NB4 (cell line): ENCODE results near the gene ZBTB20.

Experiments
- DNase-seq: peaks from one replicate; pipeline ENCODE4 v3.0.0; 2010; ENCODE audit warnings: low read depth
- H3K4me3 ChIP-seq: one replicate; pipeline ENCODE4 v1.5.1; 2011; ENCODE audit warnings: mild to moderate bottlenecking, low read depth, low read length, moderate library complexity
- CTCF ChIP-seq: IDR thresholded peaks from one replicate; pipeline ENCODE4 v1.5.1; 2012; ENCODE audit warnings: low read depth, low read length
- MAX ChIP-seq: IDR thresholded peaks from 2 replicates; pipeline ENCODE4 v1.6.1; 2011; ENCODE audit warnings: low read depth, low read length
- MYC ChIP-seq: IDR thresholded peaks from 2 replicates; pipeline ENCODE4 v1.6.1; 2011; ENCODE audit warnings: low read depth, low read length
- POLR2A ChIP-seq: IDR thresholded peaks from 2 replicates; pipeline ENCODE4 v1.6.1; 2011; ENCODE audit warnings: mild to moderate bottlenecking; ENCODE audit not compliant: insufficient read length; ENCODE audit errors: extremely low read depth

The ZBTB20 gene

GRCh38 chr3:115089481-115089880 is 57.6 kb downstream of the ZBTB20 start:
- no peak overlapping the region for H3K4me3 ChIP-seq
- TF ChIP-seq MYC: no peak
- no peak for TF ChIP-seq CTCF
- TF ChIP-seq POLR2A: no peak
- no peak for TF ChIP-seq MAX
- DNase-seq: no peak

GRCh38 chr3:115087512-115087911 is 59.6 kb downstream of the ZBTB20 start:
- no peak for DNase-seq
- no peak overlapping the region for H3K4me3 ChIP-seq
- no peak for TF ChIP-seq MAX
- TF ChIP-seq MYC: no peak
- no peak for TF ChIP-seq POLR2A
- no peak for TF ChIP-seq CTCF

- H3K4me3 ChIP-seq: no peak overlapping the region
- TF ChIP-seq MAX (no peak), CTCF (no peak), MYC (no peak), POLR2A (no peak)
- DNase-seq: no peak
These were observed 60.7 kb downstream of the ZBTB20 start for GRCh38 chr3:115086344-115086743.

- DNase-seq: no peak
- no peak overlapping the region for H3K4me3 ChIP-seq
- no peak for TF ChIP-seq CTCF
- TF ChIP-seq MYC: no peak
- no peak for TF ChIP-seq POLR2A
- no peak for TF ChIP-seq MAX
These were observed 61.8 kb downstream of the ZBTB20 start for GRCh38 chr3:115085197-115085865.

- no peak overlapping the region for H3K4me3 ChIP-seq
- TF ChIP-seq POLR2A: no peak
- no peak for TF ChIP-seq MYC
- TF ChIP-seq CTCF: no peak
- no peak for TF ChIP-seq MAX
These were observed 62.4 kb downstream of the ZBTB20 start for GRCh38 chr3:115084686-115085085.

GRCh38 chr3:115082260-115082659 is 64.8 kb downstream of the ZBTB20 start:
- TF ChIP-seq MAX (no peak), CTCF (no peak), MYC (no peak), POLR2A (no peak)
- no peak for DNase-seq

More at GRCh38 chr3:115084686-115085085, 62.4 kb downstream of the ZBTB20 start:
- DNase-seq: no peak

More at GRCh38 chr3:115082260-115082659, 64.8 kb downstream of the ZBTB20 start:
- H3K4me3 ChIP-seq: no peak overlapping the region
